ENCODE data around the gene MXD4.

Gene MXD4

DNA sequence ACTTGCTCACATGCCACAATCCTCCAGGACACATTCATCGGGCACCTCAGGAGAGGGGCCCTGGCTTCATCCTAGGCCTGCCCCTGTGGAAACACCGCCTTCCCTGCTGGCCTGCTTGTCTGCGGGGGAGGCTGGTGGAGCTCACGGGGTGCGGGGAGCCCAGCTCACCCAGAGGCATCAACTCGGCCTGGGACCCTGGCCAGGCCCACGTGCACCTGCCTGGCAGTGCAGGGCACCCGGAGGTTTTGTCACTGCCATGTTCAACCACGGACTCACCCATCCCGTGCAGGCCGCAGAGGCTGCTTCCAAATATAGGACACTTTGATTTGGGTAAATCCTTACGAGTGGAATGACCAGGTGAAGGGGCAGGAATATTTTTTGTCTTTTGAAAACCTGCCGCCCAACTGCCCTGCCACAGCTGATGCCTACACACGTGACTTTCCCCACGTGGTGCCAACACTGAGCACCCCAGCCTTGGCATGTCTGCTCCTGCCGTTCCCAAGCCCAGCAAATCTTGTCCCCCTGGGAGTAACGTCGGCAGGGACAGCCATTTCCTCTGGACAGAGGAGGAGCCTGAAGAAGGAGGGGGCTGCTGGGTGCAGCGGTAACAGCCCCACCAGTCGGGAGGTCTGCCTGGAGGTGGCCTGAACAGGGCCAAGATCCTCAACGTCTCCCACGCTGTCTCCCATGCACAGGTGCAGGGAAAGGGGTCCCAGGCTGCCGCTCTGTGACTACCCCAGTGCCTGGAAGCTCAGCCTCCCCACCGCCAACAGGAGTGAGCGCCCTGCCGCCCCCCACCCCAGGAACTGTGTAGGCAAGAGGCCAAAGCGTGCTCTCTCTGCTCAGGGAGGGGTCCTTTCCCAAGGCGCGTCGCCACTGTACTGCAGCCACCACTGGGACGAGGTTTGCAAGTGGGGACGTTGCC lies 8.5 kb downstream of the MXD4 start:
- no peak for DNase-seq (ENCODE audit: low read depth)
- H3K4me3 ChIP-seq (ENCODE audit: low read depth, low read length): no peak overlapping the region

DNA sequence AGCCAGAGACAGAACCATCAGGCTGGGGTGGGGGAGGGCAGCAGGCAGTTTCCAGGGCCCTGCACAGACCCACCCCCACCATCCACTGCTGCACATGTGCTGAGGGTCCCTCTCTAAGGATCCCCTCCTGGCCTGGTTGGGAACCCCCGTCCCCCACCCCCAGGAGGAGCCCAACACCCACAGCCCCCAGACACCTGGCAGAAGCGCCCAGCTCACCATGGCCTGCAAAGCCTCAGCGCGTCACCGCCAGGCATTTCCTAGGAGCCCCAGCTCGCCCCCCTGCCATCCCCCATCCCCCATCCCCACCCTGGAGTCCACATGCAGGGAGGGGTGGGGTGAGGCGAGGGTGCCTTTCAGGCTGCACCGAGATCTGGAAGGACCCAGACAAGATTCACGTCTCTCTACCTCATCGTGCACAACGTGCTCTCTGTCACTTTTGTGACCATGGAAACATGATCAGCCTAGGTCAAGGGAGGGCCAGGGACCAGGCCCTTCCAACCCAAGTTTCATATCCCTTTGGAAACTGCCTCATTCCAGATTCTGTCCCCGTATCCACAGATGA lies 9.3 kb downstream of the MXD4 start:
- no peak overlapping the region for H3K4me3 ChIP-seq (ENCODE audit: low read depth, low read length)
- DNase-seq (ENCODE audit: low read depth): no peak
- TF ChIP-seq, protein P1, sequence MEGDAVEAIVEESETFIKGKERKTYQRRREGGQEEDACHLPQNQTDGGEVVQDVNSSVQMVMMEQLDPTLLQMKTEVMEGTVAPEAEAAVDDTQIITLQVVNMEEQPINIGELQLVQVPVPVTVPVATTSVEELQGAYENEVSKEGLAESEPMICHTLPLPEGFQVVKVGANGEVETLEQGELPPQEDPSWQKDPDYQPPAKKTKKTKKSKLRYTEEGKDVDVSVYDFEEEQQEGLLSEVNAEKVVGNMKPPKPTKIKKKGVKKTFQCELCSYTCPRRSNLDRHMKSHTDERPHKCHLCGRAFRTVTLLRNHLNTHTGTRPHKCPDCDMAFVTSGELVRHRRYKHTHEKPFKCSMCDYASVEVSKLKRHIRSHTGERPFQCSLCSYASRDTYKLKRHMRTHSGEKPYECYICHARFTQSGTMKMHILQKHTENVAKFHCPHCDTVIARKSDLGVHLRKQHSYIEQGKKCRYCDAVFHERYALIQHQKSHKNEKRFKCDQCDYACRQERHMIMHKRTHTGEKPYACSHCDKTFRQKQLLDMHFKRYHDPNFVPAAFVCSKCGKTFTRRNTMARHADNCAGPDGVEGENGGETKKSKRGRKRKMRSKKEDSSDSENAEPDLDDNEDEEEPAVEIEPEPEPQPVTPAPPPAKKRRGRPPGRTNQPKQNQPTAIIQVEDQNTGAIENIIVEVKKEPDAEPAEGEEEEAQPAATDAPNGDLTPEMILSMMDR (conservative IDR thresholded peaks at IDR 0.05; ENCODE audit: low read depth, low read length): no peak

More for the DNA sequence above, 8.5 kb downstream of the MXD4 start:
- TF ChIP-seq, protein P1 (conservative IDR thresholded peaks at IDR 0.05; ENCODE audit: low read depth, low read length): no peak

DNA sequence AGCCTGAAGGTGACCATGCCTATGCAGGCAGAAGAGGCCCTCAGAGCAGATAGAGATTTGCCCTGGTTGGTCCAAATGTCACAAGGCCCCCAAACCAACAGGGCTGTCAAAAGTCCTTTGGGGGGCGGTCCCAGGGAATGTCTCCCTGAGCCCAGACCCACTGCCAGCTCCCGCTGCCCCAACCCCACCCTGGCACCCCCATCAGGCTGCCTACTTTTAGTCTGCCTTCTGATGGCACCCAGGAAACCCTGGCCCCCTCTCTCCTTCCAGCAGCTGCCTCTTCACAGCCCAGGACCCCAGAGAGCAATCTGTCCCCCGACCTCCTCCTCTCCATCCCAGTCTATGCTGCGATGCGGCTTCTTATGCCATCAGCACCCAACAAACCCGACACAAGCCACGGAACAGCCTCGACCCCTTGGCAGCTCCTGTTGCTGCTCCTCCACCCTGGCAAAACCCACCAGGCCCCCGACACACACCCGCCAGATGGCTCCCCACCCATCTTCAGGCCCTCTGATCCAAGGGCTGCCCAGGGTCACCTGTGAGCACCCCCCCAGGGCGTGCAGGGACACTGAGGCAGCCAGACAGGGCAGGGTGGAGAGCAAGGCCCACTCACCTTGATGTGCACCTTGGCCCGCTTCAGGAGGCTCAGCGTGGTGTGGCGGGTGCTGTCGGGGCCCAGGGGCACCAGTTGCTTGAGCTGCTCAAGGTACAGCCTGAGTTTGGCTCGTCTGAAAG lies 9.9 kb downstream of the MXD4 start:
- no peak for DNase-seq (ENCODE audit: low read depth)
- no peak overlapping the region for H3K4me3 ChIP-seq (ENCODE audit: low read depth, low read length)
- TF ChIP-seq, protein P1 (conservative IDR thresholded peaks at IDR 0.05; ENCODE audit: low read depth, low read length): no peak

DNA sequence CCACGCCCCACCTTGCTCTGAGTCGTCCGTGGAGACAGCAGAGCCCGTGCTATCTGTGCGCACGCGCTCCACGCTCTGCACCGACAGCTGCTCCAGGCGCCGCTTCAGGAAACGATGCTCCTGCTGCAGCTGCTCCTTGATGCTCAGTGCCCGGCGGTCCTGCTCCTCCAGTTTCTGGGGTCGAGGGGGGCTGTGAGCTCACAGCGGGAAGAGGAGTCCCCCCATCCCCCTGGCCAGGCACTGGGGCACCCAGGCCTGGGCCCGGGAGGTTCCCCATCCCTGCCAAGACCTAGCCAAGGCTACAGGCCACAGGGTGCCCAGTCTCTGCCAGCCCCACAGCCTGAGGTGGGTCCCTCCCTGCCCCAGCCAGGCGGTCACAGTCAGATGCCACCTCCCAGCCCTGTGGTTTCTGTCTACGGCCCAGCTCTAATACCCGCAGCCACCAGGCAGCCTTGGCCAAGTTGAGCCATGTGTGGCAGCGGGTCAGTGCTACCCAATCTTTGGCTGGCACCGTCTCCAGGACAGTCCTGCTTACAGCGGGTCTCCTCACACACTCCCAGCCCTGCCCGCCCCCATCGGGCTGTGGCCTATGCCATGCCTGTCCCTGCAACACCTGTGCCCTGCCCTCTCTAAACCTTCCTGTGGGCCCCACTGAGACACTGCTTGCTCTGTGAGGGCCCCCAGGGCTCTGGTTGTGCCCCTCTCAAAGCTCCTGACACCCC lies 10.7 kb downstream of the MXD4 start:
- TF ChIP-seq, protein P1 (conservative IDR thresholded peaks at IDR 0.05; ENCODE audit: low read depth, low read length): no peak
- H3K4me3 ChIP-seq (ENCODE audit: low read depth, low read length): no peak overlapping the region
- no peak for DNase-seq (ENCODE audit: low read depth)

DNA sequence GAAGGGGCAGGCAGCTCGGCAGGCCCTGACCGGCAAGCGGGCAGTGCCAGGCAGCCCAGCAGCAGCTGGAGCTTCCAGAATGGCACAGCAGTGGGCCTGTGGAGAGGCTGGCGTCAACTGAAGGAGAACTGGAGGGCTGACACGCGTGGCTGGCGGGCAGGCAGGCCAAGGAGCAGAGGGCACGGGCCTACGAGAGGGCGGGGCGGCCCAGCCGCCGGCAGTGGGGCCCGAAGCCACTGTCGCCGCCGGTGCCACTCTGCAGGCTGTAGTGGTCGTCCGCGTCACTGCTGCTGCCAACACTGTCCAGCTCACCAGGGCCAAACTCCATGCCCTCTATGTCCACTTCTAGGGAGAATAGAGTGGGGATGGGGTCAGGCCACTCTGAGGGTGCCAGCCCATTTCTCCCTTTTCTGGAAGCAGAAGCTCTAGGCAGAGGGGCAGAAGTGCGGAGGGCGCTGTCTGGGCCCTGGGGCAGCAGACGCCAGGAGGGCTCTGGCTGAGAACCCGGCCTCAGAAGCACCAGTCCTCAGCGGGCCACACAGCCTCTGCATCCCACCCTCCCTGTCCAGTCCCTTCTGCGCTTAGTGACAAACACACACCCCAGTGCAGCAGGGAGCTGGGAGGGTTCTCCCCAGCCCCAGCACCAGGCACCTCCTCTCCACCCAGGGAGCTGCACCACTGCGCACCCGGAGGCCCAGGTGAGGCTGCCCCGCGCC lies 11.4 kb downstream of the MXD4 start:
- no peak for DNase-seq (ENCODE audit: low read depth)
- no peak overlapping the region for H3K4me3 ChIP-seq (ENCODE audit: low read depth, low read length)
- TF ChIP-seq, protein P1 (conservative IDR thresholded peaks at IDR 0.05; ENCODE audit: low read depth, low read length): no peak
